GM23338 (cell line): ENCODE measurements around the gene WBP2. TPM values are rescaled to one million over a fixed set of nuclear protein-coding genes. Genes with fewer than 3 reads are reported as not detected.

Experiments
- ATAC-seq: fragments of 200-7000 bp; cut with Tn5 transposase; 3 replicates; pipeline ENCODE4 v1.9.1; 2020
- DNase-seq: peaks from one replicate; pipeline ENCODE4 v3.0.0-alpha.2; 2015; ENCODE audit warnings: low spot score
- H2AFZ ChIP-seq: fragments of 200-600 bp; sonication (generic); 2 replicates; pipeline ENCODE4 v1.8.0; 2016; ENCODE audit warnings: antibody characterized with exemption, mild to moderate bottlenecking, moderate library complexity
- H3F3A ChIP-seq: fragments of 200-600 bp; sonication (generic); replicated peaks from 2 replicates; pipeline ENCODE4 v1.8.0; 2017; ENCODE audit warnings: antibody characterized with exemption, mixed run types, low read depth
- H3K27ac ChIP-seq: fragments of 200-600 bp; sonication (generic); 2 replicates; pipeline ENCODE4 v1.6.1; 2016; ENCODE audit warnings: low read depth
- H3K27me3 ChIP-seq: fragments of 200-600 bp; sonication (generic); 2 replicates; pipeline ENCODE4 v1.8.0; 2016; ENCODE audit warnings: mild to moderate bottlenecking, mixed run types, moderate library complexity; ENCODE audit not compliant: insufficient read depth
- H3K36me3 ChIP-seq: fragments of 200-600 bp; sonication (generic); 2 replicates; pipeline ENCODE4 v1.8.0; 2016; ENCODE audit warnings: mild to moderate bottlenecking; ENCODE audit not compliant: insufficient read depth
- H3K4me1 ChIP-seq: fragments of 200-600 bp; sonication (generic); 2 replicates; pipeline ENCODE4 v1.8.0; 2016; ENCODE audit warnings: mild to moderate bottlenecking, moderate library complexity; ENCODE audit not compliant: insufficient read depth
- H3K4me2 ChIP-seq: fragments of 200-600 bp; sonication (generic); 2 replicates; pipeline ENCODE4 v1.7.1; 2017; ENCODE audit warnings: mixed run types
- H3K4me3 ChIP-seq: fragments of 200-600 bp; sonication (generic); 2 replicates; pipeline ENCODE4 v1.6.1; 2016; ENCODE audit warnings: mixed run types
- H3K79me2 ChIP-seq: fragments of 200-600 bp; sonication (generic); replicated peaks from 2 replicates; pipeline ENCODE4 v1.8.0; 2017; ENCODE audit warnings: mild to moderate bottlenecking; ENCODE audit not compliant: insufficient read depth
- H3K9me2 ChIP-seq: fragments of 200-600 bp; sonication (generic); 2 replicates; pipeline ENCODE4 v1.8.0; 2017; ENCODE audit not compliant: insufficient read depth
- H4K20me1 ChIP-seq: fragments of 200-600 bp; sonication (generic); replicated peaks from 2 replicates; pipeline ENCODE4 v1.8.0; 2017; ENCODE audit warnings: mild to moderate bottlenecking; ENCODE audit not compliant: insufficient read depth
- H3K27ac Mint-ChIP-seq: 2 replicates; pipeline ENCODE4 v1.8.0; 2020; ENCODE audit warnings: inconsistent platforms, mild to moderate bottlenecking, moderate library complexity, mixed read lengths
- H3K27me3 Mint-ChIP-seq: 3 replicates; pipeline ENCODE4 v1.8.0; 2022; ENCODE audit warnings: low read depth, mild to moderate bottlenecking, moderate library complexity, mixed read lengths, inconsistent platforms; ENCODE audit not compliant: insufficient read depth, poor library complexity
- H3K36me3 Mint-ChIP-seq: 3 replicates; pipeline ENCODE4 v1.8.0; 2021; ENCODE audit warnings: low read depth, mild to moderate bottlenecking, inconsistent platforms, moderate library complexity, mixed read lengths
- H3K4me1 Mint-ChIP-seq: 3 replicates; pipeline ENCODE4 v1.8.0; 2020; ENCODE audit warnings: mild to moderate bottlenecking, inconsistent platforms, mixed read lengths
- H3K4me3 Mint-ChIP-seq: 3 replicates; pipeline ENCODE4 v1.8.0; 2021; ENCODE audit warnings: moderate library complexity, mild to moderate bottlenecking, inconsistent platforms, mixed read lengths
- H3K9me3 Mint-ChIP-seq: 3 replicates; pipeline ENCODE4 v1.8.0; 2020; ENCODE audit warnings: moderate library complexity, mild to moderate bottlenecking, inconsistent platforms, mixed read lengths
- EZH2 ChIP-seq: fragments of 200-600 bp; sonication (generic); IDR thresholded peaks from one replicate; pipeline ENCODE4 v1.8.0; 2017; ENCODE audit warnings: antibody characterized with exemption, mild to moderate bottlenecking, low read depth; ENCODE audit not compliant: unreplicated experiment
- EZH2phosphoT487 ChIP-seq: fragments of 200-600 bp; sonication (generic); IDR thresholded peaks from one replicate; pipeline ENCODE4 v1.8.1; 2018; ENCODE audit warnings: antibody characterized with exemption; ENCODE audit not compliant: unreplicated experiment
- JUNB ChIP-seq: IDR thresholded peaks from one replicate; pipeline ENCODE4 v1.6.1; 2016; ENCODE audit warnings: antibody characterized with exemption; ENCODE audit not compliant: unreplicated experiment
- POLR2AphosphoS5 ChIP-seq: IDR thresholded peaks from 2 replicates; pipeline ENCODE4 v1.6.1; 2016; ENCODE audit warnings: antibody characterized with exemption, low read depth
- ZNF331 ChIP-seq: fragments of 250-450 bp; sonication (Bioruptor Pico); IDR thresholded peaks from 2 replicates; pipeline ENCODE4 v1.5.0; 2020; ENCODE audit warnings: low read depth, mild to moderate bottlenecking, moderate library complexity
- ZNF462 ChIP-seq: fragments of 250-450 bp; sonication (Bioruptor Pico); IDR thresholded peaks from 2 replicates; pipeline ENCODE4 v1.5.0; 2020; ENCODE audit warnings: mild to moderate bottlenecking, moderate library complexity
- polyA plus RNA-seq: library from polyadenylated mRNA; unstranded; fragments of >200 nt; fragmentation: Nextera tagmentation; extraction: Ambion mirVana; gene quantifications from 2 replicates; pipeline ENCODE4 v1.2.1, GENCODE V29; 2016
- total RNA-seq: library from RNA; depleted of rRNA; stranded (reverse); fragments of >200 nt; shearing (Covaris generic); gene quantifications from 2 replicates; pipeline ENCODE4 v1.2.3, GENCODE V29; 2014

WBP2 gene
- total and polyA plus RNA-seq, 2 experiments from 2014 or later = 36.2 to 63.5 TPM

- no peak for TF ChIP-seq ZNF462 (CRISPR knock-in tag)
- TF ChIP-seq EZH2 = no peak
- TF ChIP-seq EZH2phosphoT487 = no peak
Observed at GRCh38 chr17:75840799-75841164, 14.4 kb downstream of the WBP2 start (continued).

- ATAC-seq (no peak), DNase-seq (no peak)
- no peak overlapping the region for H2AFZ ChIP-seq
- no peak overlapping the region for H3K4me3 ChIP-seq
- peaks cover 8% of the 10 kb centered on the region for H3K4me1 ChIP-seq
- no peaks in the 10 kb centered on the region for H4K20me1 ChIP-seq
- Mint-ChIP-seq H3K36me3 (no peaks in the 10 kb centered on the region), H3K4me1 (peaks cover 7% of the 10 kb centered on the region; the same call in 2 of the 3 replicates), H3K9me3 (no peaks in the 10 kb centered on the region; the same call in 2 of the 3 replicates), H3K4me3 (no peak overlapping the region), H3K27ac (no peak overlapping the region), H3K27me3 (peaks cover 4% of the 10 kb centered on the region)
- H3K27ac ChIP-seq = no peak overlapping the region
- no peaks in the 10 kb centered on the region for H3K27me3 ChIP-seq
- no peak overlapping the region for H3K4me2 ChIP-seq
- no peaks in the 10 kb centered on the region for H3K36me3 ChIP-seq
- no peaks in the 10 kb centered on the region for H3K79me2 ChIP-seq
- no peaks in the 10 kb centered on the region for H3F3A ChIP-seq
- H3K9me2 ChIP-seq = no peaks in the 10 kb centered on the region
- TF ChIP-seq ZNF331 (no peak), POLR2AphosphoS5 (no peak), ZNF462 (CRISPR knock-in tag) (no peak), EZH2phosphoT487 (no peak), EZH2 (no peak), JUNB (no peak)
Observed at GRCh38 chr17:75839942-75840798, 15.0 kb downstream of the WBP2 start.
